GM18909 (cell line): ENCODE results near the gene SPAG6.

Source experiments
- ATAC-seq: cut with Tn5 transposase; IDR thresholded peaks from one replicate; pipeline ENCODE4 v1.9.1; 2021; ENCODE audit warnings: mild to moderate bottlenecking; ENCODE audit not compliant: unreplicated experiment, poor library complexity

SPAG6 gene

GRCh38 chr10:22453948-22454591 is 108.8 kb downstream of the SPAG6 start:
- no peak for ATAC-seq

GRCh38 chr10:22454634-22455033 is 109.3 kb downstream of the SPAG6 start:
- peak; percentile 26 for ATAC-seq

DNA sequence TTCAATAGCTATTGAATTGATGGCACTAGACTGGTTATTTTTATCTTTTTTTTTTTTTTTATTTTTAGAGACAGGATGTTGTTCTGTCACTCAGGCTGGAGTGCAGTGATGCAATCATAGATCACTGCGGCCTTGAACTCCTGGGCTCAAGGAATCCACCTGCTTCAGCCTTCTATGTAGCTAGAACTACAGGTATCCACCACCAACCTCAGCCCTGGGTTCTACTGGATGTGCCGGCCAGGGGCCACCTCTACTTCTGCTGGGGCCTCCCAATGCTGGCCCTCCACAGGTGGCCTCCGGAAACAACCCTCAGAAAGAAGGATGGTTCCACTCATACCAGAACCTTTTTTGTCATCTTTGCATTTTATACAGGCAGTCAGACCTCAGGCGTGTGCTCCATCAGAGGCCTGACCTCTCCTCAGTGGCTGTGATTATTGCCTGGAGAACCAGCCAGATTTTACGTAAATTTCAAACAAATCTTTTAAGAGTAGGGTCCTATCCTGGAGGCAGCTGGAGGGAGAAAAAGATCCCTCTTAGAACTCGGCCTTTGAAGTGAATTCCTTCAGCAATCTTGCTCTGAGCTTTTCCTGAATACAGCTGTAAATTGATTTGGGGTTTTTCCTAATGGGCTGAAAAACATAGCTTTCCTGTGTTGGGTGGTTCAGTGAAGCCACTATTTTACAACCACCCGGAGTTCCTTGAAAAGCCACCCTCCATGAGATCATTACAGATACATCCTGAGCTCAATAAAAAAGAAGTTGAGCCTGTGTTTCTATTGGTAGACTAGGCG is 110.0 kb downstream of the SPAG6 start:
- peak; percentile 60 for ATAC-seq

DNA sequence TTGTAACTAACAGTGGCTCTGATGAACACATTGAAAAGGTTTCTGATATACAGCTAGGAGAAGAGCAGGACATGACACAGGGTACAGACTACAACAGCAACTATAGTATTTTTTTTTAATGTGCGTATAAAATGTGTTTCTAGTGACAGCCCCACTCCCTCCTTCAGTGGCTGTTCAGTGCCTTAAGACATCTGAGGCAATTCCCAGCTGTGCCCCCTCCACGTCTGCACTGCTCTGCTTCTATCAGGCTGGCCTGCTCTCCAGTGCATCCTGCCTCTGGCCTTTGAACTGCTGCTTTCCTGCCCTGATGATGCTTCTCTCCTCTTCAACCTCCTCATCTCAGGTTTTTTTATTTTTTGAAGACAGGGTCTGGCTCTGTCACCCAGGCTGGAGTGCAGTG is 111.2 kb downstream of the SPAG6 start:
- ATAC-seq: no peak

DNA sequence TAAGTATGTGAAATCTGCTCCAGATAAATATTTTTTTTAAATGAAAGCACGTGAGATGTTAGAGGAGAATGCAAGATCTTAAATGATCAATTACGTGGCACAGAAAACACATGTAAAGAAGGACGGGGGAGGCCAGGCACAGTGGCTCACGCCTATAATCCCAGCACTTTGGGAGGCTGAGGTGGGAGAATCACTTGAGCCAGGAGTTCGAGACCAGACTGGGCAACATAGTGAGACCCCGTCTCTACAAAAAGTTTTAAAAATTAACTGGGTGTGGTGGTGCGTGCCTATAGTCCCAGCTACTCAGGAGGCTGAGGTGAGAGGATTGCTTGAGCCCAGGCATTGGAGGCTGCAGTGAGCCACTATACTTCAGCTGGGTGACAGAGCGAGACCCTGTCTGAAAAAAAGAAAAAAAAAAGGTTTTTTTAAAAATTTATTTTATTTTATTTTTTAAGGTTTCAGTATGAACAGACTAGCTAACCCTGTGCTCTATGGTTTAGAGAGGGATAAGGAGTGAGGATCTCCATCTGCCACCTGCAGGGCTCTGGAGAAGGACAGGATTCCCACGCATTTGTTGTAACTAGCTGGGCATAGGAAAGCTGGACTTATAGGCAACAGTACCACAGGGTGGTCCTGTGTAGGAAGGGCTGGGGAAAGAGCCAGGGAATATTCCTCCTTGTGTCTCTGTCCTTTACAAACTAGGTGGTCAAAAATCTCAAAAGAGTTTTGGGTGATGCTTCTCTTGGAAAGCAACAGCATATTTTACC is 113.2 kb downstream of the SPAG6 start:
- ATAC-seq: no peak

DNA sequence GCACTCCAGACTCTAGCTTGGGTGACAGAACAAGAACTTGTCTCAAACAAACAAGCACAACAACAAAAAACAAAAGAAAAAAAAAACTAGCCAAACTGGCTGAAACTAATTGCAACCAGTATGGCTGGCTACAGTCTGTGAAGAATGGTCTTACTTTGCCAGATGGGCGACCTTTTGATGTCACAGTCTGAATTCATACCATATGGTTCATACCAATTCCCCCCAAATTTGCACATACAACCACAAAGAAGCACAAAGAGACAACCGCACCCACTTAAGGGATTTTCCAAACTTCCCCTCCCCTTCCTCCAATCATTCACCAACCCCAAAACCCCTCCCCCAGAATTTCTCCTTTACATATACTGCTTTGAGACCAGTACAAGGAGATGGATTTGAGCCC is 114.2 kb downstream of the SPAG6 start:
- no peak for ATAC-seq

GRCh38 chr10:22460101-22460500 is 114.8 kb downstream of the SPAG6 start:
- no peak for ATAC-seq

DNA sequence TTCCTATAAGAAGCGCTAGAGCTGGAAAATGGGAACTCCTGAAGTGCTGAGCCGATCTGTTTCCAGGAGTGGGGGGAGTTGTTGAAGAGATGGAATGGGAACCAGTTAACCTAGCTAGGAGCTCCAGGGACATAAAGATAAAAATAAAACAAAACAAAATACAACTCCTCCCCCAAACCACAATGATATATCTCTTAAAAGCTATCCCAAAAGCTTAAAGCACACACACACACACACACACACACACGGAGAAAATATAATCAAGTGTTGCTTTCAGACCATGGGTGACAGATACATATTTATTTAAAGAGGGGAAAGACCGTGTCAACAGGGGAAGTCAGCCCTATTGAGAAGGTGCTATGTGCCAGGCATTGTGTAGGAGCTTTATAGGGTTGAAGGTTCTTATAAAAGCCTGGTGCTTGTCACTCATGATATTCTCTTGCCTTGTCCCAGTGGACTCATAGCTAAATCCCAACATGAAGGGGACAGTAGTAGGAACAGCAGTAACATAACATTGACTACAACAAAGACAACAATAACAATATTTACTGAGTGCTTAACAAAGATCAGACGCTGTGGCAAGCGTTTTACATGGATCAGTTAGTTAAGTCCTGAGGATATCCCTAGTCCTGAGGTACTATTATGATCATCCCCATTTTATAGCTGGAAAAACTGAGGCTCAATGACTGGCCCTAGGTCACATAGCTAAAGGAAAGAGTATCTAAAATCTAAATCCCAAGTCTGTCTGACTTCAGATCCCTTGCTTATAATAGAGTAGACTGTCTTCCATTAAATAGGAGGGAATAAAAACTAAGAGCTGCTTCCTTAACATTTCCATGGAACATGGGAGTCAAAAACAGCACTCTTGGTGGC is 115.5 kb downstream of the SPAG6 start:
- no peak for ATAC-seq

- ATAC-seq: no peak
These were observed 116.6 kb downstream of the SPAG6 start for GRCh38 chr10:22461891-22462290.

DNA sequence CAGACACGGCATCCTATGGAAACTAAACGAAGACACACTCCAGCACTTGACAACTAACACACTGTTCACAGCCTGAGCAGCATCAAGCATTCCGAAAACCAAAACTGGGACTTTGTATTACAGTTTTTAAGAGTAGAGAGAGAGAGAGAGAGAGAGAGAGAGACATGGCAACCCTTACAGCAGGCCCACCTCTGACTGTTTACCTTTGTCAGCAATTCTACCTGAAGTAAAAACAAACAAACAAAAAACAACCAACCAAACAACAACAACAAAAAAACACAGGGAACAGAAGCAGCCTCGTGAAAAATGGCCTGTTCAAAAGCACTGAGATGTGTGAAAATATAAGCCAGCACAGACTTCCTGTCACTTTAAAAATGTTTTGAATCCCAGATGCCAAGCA is 118.0 kb downstream of the SPAG6 start:
- no peak for ATAC-seq

DNA sequence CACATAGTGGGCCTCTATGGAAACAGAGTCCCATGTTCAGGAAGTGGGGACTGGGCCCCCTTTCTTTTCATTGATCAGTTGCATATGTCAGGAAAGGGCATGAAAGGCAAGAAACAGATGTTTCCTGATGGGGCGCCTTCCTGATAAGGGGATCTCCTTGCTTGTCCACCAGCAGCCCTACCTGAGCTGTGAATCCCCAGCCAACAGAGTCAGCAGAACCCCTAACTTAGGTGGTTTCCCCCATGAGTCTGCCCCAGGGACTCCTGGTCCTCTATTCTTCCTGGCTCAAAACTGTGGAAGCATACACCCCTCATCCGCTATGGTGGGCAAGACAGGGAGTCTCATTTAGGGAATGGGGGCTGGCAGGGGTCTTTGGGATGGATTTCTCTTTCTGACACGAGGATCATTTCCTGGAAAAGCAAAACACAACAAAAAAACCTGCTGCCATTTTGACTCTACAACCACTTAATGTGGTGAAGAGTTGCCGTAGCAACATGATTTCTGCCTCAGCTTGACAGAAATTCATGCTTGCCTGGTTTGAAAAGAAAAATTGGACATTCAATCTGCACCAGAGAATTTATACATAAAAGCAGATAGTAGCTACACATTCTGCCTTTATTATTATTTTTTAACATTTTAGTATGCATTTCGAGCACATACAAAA is 119.8 kb downstream of the SPAG6 start:
- no peak for ATAC-seq

DNA sequence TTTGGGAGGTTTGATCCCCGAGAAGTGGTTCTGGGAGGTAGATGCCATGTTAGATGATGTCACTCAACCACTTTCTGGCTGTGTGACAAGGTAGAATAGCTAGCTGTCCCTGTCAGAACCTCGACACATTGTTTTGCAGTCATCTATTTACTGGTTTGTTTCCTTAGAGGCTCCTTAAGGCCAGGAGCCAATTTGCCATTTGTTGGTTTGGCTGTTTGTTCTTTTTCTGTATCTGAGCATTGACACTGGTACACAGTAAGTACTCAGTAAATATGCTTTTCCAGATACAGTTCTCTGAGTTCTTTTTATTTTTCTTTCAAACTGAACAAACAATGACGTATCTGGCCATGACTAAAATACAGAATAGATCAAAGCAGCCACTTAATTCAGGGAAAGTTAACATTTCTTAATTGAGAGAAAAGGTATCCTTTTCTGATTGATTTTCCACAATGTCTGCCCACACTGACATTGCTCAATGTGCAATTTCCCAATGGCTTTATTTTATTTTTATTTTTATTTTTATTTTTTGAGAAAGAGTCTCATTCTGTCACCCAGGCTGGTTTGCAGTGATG is 121.6 kb downstream of the SPAG6 start:
- ATAC-seq: no peak
